ENCODE measurements around the gene WNT3A. TPM values are rescaled to one million over a fixed set of nuclear protein-coding genes. Genes with fewer than 3 reads are reported as not detected.
"Not testable (repeated sequence)": the region's sequence is repeated elsewhere in the genome, so short reads cannot be mapped to it uniquely, and the experiment has no call there.

WNT3A gene
- total RNA-seq, 2 experiments from 2014 or later: not detected

GRCh38 chr1:228019722-228020083 lies 12.9 kb downstream of the WNT3A start:
- DNase-seq; H3K9me3 Mint-ChIP-seq; H3K4me3 Mint-ChIP-seq; POLR2A ChIA-PET; CTCF ChIA-PET; H3K27me3 Mint-ChIP-seq; H3K4me1 Mint-ChIP-seq; H3K27ac Mint-ChIP-seq; H3K36me3 Mint-ChIP-seq (ENCODE audit: low read depth): not testable (repeated sequence)

- Mint-ChIP-seq H3K4me1 (no peaks in the 10 kb centered on the region), H3K9me3 (no peaks in the 10 kb centered on the region), H3K27ac (no peak overlapping the region), H3K36me3 (ENCODE audit: low read depth) (no peaks in the 10 kb centered on the region), H3K27me3 (peaks cover 11% of the 10 kb centered on the region), H3K4me3 (no peak overlapping the region)
- CTCF ChIA-PET: no interaction called here
- POLR2A ChIA-PET: no interaction called here
- DNase-seq: no peak
These were observed 14.0 kb downstream of the WNT3A start for GRCh38 chr1:228020686-228021354.

- H3K36me3 Mint-ChIP-seq (ENCODE audit: low read depth): no peaks in the 10 kb centered on the region
- peaks cover 12% of the 10 kb centered on the region for H3K27me3 Mint-ChIP-seq
- H3K4me3 Mint-ChIP-seq: no peak overlapping the region
- H3K9me3 Mint-ChIP-seq: no peaks in the 10 kb centered on the region
- no peaks in the 10 kb centered on the region for H3K4me1 Mint-ChIP-seq
- POLR2A ChIA-PET: no interaction called here
- CTCF ChIA-PET: interaction anchor here (1.1 kb wide), 1 partner anchor 22 kb away, joined by 3 read pairs; no protein-coding TSS in a partner anchor
- H3K27ac Mint-ChIP-seq: no peak overlapping the region
- DNase-seq: no peak
These were observed 14.7 kb downstream of the WNT3A start for GRCh38 chr1:228021355-228022030.

GRCh38 chr1:228022571-228023293 lies 15.9 kb downstream of the WNT3A start:
- ChIA-PET POLR2A (no interaction called here), CTCF (no interaction called here)
- Mint-ChIP-seq H3K9me3 (no peaks in the 10 kb centered on the region), H3K4me3 (no peak overlapping the region), H3K36me3 (ENCODE audit: low read depth) (no peaks in the 10 kb centered on the region), H3K27me3 (peaks cover 19% of the 10 kb centered on the region), H3K4me1 (no peaks in the 10 kb centered on the region), H3K27ac (no peak overlapping the region)
- DNase-seq: no peak

- Mint-ChIP-seq H3K9me3 (no peaks in the 10 kb centered on the region), H3K36me3 (ENCODE audit: low read depth) (no peaks in the 10 kb centered on the region), H3K27me3 (peaks cover 19% of the 10 kb centered on the region), H3K4me3 (no peak overlapping the region), H3K27ac (no peak overlapping the region), H3K4me1 (no peaks in the 10 kb centered on the region)
- POLR2A ChIA-PET: no interaction called here
- no peak for DNase-seq
- CTCF ChIA-PET: no interaction called here
These were observed 16.5 kb downstream of the WNT3A start for GRCh38 chr1:228023294-228023639.

- ChIA-PET POLR2A (no interaction called here), CTCF (no interaction called here)
- no peaks in the 10 kb centered on the region for H3K4me1 Mint-ChIP-seq
- no peaks in the 10 kb centered on the region for H3K36me3 Mint-ChIP-seq (ENCODE audit: low read depth)
- H3K27ac Mint-ChIP-seq: no peak overlapping the region
- peaks cover 20% of the 10 kb centered on the region for H3K27me3 Mint-ChIP-seq
- no peak overlapping the region for H3K4me3 Mint-ChIP-seq
- H3K9me3 Mint-ChIP-seq: no peaks in the 10 kb centered on the region
- no peak for DNase-seq
These were observed 22.5 kb downstream of the WNT3A start for GRCh38 chr1:228029281-228029680.

GRCh38 chr1:228030451-228031201 lies 23.8 kb downstream of the WNT3A start:
- H3K27ac Mint-ChIP-seq: no peak overlapping the region
- no peaks in the 10 kb centered on the region for H3K36me3 Mint-ChIP-seq (ENCODE audit: low read depth)
- DNase-seq: no peak
- no peaks in the 10 kb centered on the region for H3K9me3 Mint-ChIP-seq
- no peak overlapping the region for H3K4me3 Mint-ChIP-seq
- ChIA-PET CTCF (no interaction called here), POLR2A (no interaction called here)
- peaks cover 15% of the 10 kb centered on the region for H3K27me3 Mint-ChIP-seq
- H3K4me1 Mint-ChIP-seq: no peaks in the 10 kb centered on the region

- H3K27ac Mint-ChIP-seq: no peak overlapping the region
- DNase-seq: no peak
- no peak overlapping the region for H3K4me3 Mint-ChIP-seq
- H3K4me1 Mint-ChIP-seq: no peaks in the 10 kb centered on the region
- POLR2A ChIA-PET: no interaction called here
- CTCF ChIA-PET: no interaction called here
- no peaks in the 10 kb centered on the region for H3K36me3 Mint-ChIP-seq (ENCODE audit: low read depth)
- H3K27me3 Mint-ChIP-seq: peaks cover 17% of the 10 kb centered on the region
- H3K9me3 Mint-ChIP-seq: no peaks in the 10 kb centered on the region
These were observed 24.6 kb downstream of the WNT3A start for GRCh38 chr1:228031276-228031995.

GRCh38 chr1:228032041-228032440 lies 25.2 kb downstream of the WNT3A start:
- POLR2A ChIA-PET: no interaction called here

GRCh38 chr1:228033376-228033775 lies 26.6 kb downstream of the WNT3A start:
- ChIA-PET POLR2A (no interaction called here), CTCF (no interaction called here)
- Mint-ChIP-seq H3K4me1 (no peaks in the 10 kb centered on the region), H3K27me3 (peaks cover 16% of the 10 kb centered on the region), H3K9me3 (no peaks in the 10 kb centered on the region), H3K27ac (no peak overlapping the region), H3K36me3 (ENCODE audit: low read depth) (no peaks in the 10 kb centered on the region), H3K4me3 (no peak overlapping the region)
- no peak for DNase-seq

More at GRCh38 chr1:228032041-228032440, 25.2 kb downstream of the WNT3A start:
- H3K4me3 Mint-ChIP-seq: no peak overlapping the region
- no peaks in the 10 kb centered on the region for H3K4me1 Mint-ChIP-seq
- no peak for DNase-seq
- H3K36me3 Mint-ChIP-seq (ENCODE audit: low read depth): no peaks in the 10 kb centered on the region
- H3K27me3 Mint-ChIP-seq: peaks cover 18% of the 10 kb centered on the region
- no peak overlapping the region for H3K27ac Mint-ChIP-seq
- H3K9me3 Mint-ChIP-seq: no peaks in the 10 kb centered on the region
- CTCF ChIA-PET: no interaction called here

GRCh38 chr1:228034954-228035837 lies 28.4 kb downstream of the WNT3A start:
- DNase-seq: no peak

GRCh38 chr1:228035844-228036243 lies 29.0 kb downstream of the WNT3A start:
- ChIA-PET CTCF (no interaction called here), POLR2A (no interaction called here)
- Mint-ChIP-seq H3K27me3 (peaks cover 28% of the 10 kb centered on the region), H3K36me3 (ENCODE audit: low read depth) (no peaks in the 10 kb centered on the region), H3K27ac (no peak overlapping the region), H3K4me3 (no peak overlapping the region), H3K9me3 (no peaks in the 10 kb centered on the region), H3K4me1 (no peaks in the 10 kb centered on the region)
- DNase-seq: no peak

More at GRCh38 chr1:228034954-228035837, 28.4 kb downstream of the WNT3A start:
- CTCF ChIA-PET: no interaction called here
- Mint-ChIP-seq H3K4me3 (no peak overlapping the region), H3K27me3 (peaks cover 28% of the 10 kb centered on the region), H3K9me3 (no peaks in the 10 kb centered on the region), H3K4me1 (no peaks in the 10 kb centered on the region), H3K27ac (no peak overlapping the region), H3K36me3 (ENCODE audit: low read depth) (no peaks in the 10 kb centered on the region)
- POLR2A ChIA-PET: no interaction called here

Data from activated CD4-positive, alpha-beta memory T cell treated with anti-CD3 and anti-CD28 coated beads, Interleukin-2, amount 10 ng/mL, durations not matched to agents 7 days and 5 days (primary cell).